Nephron progenitor cell (in vitro differentiated cells): ENCODE results near the gene CA4.
A peak's percentile ranks its signal among the peaks of the same experiment; 100 is the strongest.
"Not testable (repeated sequence)": the region's sequence is repeated elsewhere in the genome, so short reads cannot be mapped to it uniquely, and the experiment has no call there.

Experiments
- DNase-seq: peaks from one replicate; pipeline ENCODE4 v3.0.0; 2021
- H3K27ac Mint-ChIP-seq: 2 replicates; pipeline ENCODE4 v1.8.0; 2021; ENCODE audit warnings: mild to moderate bottlenecking, moderate library complexity, mixed read lengths
- H3K27me3 Mint-ChIP-seq: 2 replicates; pipeline ENCODE4 v1.8.0; 2021; ENCODE audit warnings: mild to moderate bottlenecking, low read depth, mixed read lengths; ENCODE audit not compliant: poor library complexity
- H3K36me3 Mint-ChIP-seq: 2 replicates; pipeline ENCODE4 v1.8.0; 2021; ENCODE audit warnings: low read depth, mixed read lengths
- H3K4me1 Mint-ChIP-seq: 2 replicates; pipeline ENCODE4 v1.8.0; 2021; ENCODE audit warnings: mixed read lengths
- H3K4me3 Mint-ChIP-seq: 2 replicates; pipeline ENCODE4 v1.8.0; 2021; ENCODE audit warnings: mild to moderate bottlenecking, moderate library complexity, mixed read lengths
- H3K9me3 Mint-ChIP-seq: 2 replicates; pipeline ENCODE4 v1.8.0; 2021; ENCODE audit warnings: mild to moderate bottlenecking, moderate library complexity, mixed read lengths
- TF ChIP-seq, protein P1 (sequence below): fragments of 200-600 bp; sonication (generic); IDR thresholded peaks from 2 replicates; pipeline ENCODE4 v1.5.0; 2021; ENCODE audit warnings: antibody characterized with exemption

CA4 gene

DNA sequence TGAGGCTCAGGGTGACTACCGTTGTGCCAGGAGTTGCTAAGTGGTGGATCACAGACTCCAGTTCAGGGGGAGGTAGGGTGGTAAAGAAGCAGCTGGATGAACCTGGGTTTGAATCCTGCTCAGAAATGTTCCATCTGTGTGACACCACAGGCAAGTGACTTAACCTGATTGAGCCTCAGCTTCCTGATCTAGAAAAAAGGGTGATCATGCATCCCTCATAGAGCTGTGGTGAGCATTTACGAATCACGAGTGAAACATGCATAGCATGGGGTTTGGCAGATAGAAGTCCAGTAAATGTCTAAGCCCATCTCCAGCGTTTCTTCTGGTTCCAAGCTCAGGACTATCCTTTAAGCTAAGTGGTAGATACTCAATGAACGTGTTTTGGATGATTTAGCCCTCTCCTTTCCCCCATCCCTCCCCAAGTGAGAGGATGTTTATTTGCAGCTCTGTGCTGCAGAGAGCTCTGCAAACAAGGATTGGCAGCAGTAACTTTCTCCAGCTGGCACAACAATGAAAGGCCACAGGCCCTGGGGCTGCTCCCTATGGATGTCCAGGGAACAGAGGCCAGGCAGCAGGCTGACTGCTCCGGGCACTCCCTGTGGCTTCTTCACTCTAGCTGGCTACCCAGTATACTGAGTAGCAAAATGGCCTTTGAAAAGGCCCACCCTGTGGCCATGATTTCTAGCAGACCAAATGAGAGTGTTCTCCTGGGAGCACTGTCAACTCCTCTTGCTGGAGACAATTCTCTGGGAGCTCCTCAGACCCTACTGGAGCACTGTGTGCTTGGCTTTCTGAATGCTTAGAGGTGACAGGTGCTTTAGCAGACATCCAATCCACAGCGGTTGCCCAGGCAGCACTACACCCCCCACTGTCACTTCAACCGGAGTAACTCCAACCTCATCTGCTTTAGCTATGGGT, 21.3 kb downstream of the CA4 start:
- DNase-seq, result no peak
- Mint-ChIP-seq H3K9me3 (no peaks in the 10 kb centered on the region), H3K4me3 (no peak overlapping the region), H3K27ac (no peak overlapping the region), H3K27me3 (peaks cover 9% of the 10 kb centered on the region), H3K36me3 (peaks cover 4% of the 10 kb centered on the region), H3K4me1 (peaks cover 40% of the 10 kb centered on the region)
- TF ChIP-seq, protein P1, sequence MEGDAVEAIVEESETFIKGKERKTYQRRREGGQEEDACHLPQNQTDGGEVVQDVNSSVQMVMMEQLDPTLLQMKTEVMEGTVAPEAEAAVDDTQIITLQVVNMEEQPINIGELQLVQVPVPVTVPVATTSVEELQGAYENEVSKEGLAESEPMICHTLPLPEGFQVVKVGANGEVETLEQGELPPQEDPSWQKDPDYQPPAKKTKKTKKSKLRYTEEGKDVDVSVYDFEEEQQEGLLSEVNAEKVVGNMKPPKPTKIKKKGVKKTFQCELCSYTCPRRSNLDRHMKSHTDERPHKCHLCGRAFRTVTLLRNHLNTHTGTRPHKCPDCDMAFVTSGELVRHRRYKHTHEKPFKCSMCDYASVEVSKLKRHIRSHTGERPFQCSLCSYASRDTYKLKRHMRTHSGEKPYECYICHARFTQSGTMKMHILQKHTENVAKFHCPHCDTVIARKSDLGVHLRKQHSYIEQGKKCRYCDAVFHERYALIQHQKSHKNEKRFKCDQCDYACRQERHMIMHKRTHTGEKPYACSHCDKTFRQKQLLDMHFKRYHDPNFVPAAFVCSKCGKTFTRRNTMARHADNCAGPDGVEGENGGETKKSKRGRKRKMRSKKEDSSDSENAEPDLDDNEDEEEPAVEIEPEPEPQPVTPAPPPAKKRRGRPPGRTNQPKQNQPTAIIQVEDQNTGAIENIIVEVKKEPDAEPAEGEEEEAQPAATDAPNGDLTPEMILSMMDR, result no peak

DNA sequence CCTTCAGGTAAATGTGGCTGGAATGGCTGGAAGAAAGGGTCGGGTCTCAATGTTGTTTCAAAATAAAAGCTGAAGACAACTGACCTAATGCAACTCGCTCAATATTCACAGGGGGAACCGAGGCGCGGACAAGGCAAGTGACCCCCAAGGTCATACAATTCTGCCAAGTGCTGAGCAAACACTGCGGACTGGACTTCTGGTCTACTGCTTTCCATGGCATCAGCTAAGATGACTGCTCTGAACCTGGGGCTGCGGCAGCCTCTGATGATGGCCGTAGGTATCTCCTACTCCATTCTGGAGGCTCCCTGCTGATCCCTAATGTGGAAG, 21.9 kb downstream of the CA4 start:
- H3K4me3 Mint-ChIP-seq, result no peak overlapping the region
- H3K27ac Mint-ChIP-seq, result no peak overlapping the region
- no peak for DNase-seq
- peaks cover 40% of the 10 kb centered on the region for H3K4me1 Mint-ChIP-seq
- TF ChIP-seq, protein P1, result no peak
- peaks cover 9% of the 10 kb centered on the region for H3K27me3 Mint-ChIP-seq
- H3K9me3 Mint-ChIP-seq, result no peaks in the 10 kb centered on the region
- H3K36me3 Mint-ChIP-seq, result peaks cover 10% of the 10 kb centered on the region

- Mint-ChIP-seq H3K4me3 (no peak overlapping the region), H3K27me3 (no peaks in the 10 kb centered on the region), H3K9me3 (no peaks in the 10 kb centered on the region), H3K4me1 (peaks cover 30% of the 10 kb centered on the region), H3K36me3 (peaks cover 17% of the 10 kb centered on the region), H3K27ac (peak overlapping the region; percentile 7)
- DNase-seq, result no peak
- TF ChIP-seq, protein P1, result no peak
Observed at GRCh38 chr17:60173304-60173819, 23.6 kb downstream of the CA4 start.

- H3K4me1 Mint-ChIP-seq, result peaks cover 24% of the 10 kb centered on the region
- H3K27ac Mint-ChIP-seq, result no peak overlapping the region
- peaks cover 24% of the 10 kb centered on the region for H3K36me3 Mint-ChIP-seq
Observed at GRCh38 chr17:60174035-60174434, 24.3 kb downstream of the CA4 start.

GRCh38 chr17:60174767-60175166, 25.0 kb downstream of the CA4 start:
- not testable (repeated sequence) for H3K27ac Mint-ChIP-seq, H3K27me3 Mint-ChIP-seq, H3K4me3 Mint-ChIP-seq, H3K9me3 Mint-ChIP-seq, DNase-seq
- peaks cover 21% of the 10 kb centered on the region for H3K4me1 Mint-ChIP-seq
- H3K36me3 Mint-ChIP-seq, result peaks cover 26% of the 10 kb centered on the region

More at GRCh38 chr17:60174035-60174434, 24.3 kb downstream of the CA4 start:
- Mint-ChIP-seq H3K4me3 (no peak overlapping the region), H3K27me3 (no peaks in the 10 kb centered on the region), H3K9me3 (no peaks in the 10 kb centered on the region)
- DNase-seq, result no peak
- TF ChIP-seq, protein P1, result no peak

DNA sequence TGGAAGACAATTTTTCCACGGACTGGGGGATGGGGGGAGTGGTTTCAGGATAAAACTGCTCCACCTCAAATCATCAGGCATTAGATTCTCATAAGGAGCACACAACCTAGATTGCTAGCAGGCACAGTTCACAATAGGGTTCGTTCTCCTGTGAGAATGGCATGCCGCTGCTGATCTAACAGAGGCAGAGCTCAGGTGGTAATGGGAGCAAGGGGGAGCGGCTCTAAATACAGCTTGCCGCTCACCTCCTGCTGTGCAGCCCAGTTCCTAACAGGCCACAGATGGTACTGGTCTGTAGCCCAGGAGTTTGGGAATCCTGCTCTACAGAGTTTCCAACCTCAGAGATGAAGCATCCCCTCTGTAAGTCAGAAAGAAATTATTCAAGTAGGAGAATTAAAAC, 27.0 kb downstream of the CA4 start:
- not testable (repeated sequence) for H3K4me3 Mint-ChIP-seq, H3K27me3 Mint-ChIP-seq, H3K4me1 Mint-ChIP-seq, DNase-seq, H3K9me3 Mint-ChIP-seq, H3K27ac Mint-ChIP-seq
- peaks cover 41% of the 10 kb centered on the region for H3K36me3 Mint-ChIP-seq

GRCh38 chr17:60178180-60178579, 28.4 kb downstream of the CA4 start:
- DNase-seq, H3K4me3 Mint-ChIP-seq, H3K9me3 Mint-ChIP-seq, H3K27me3 Mint-ChIP-seq, H3K27ac Mint-ChIP-seq, H3K4me1 Mint-ChIP-seq: not testable (repeated sequence)
- peaks cover 42% of the 10 kb centered on the region for H3K36me3 Mint-ChIP-seq

GRCh38 chr17:60180380-60180779, 30.6 kb downstream of the CA4 start:
- H3K4me3 Mint-ChIP-seq, H3K4me1 Mint-ChIP-seq: not testable (repeated sequence)

GRCh38 chr17:60186372-60186771, 36.6 kb downstream of the CA4 start:
- not testable (repeated sequence) for H3K4me3 Mint-ChIP-seq, H3K4me1 Mint-ChIP-seq, H3K9me3 Mint-ChIP-seq, H3K27ac Mint-ChIP-seq, DNase-seq, H3K27me3 Mint-ChIP-seq
- H3K36me3 Mint-ChIP-seq, result peaks cover 33% of the 10 kb centered on the region

More at GRCh38 chr17:60180380-60180779, 30.6 kb downstream of the CA4 start:
- not testable (repeated sequence) for DNase-seq, H3K27me3 Mint-ChIP-seq, H3K9me3 Mint-ChIP-seq
- H3K36me3 Mint-ChIP-seq, result peaks cover 49% of the 10 kb centered on the region
- H3K27ac Mint-ChIP-seq, result peak overlapping the region; percentile 14

GRCh38 chr17:60186846-60187745, 37.3 kb downstream of the CA4 start:
- not testable (repeated sequence) for H3K4me3 Mint-ChIP-seq, H3K27me3 Mint-ChIP-seq, H3K27ac Mint-ChIP-seq, H3K9me3 Mint-ChIP-seq, H3K4me1 Mint-ChIP-seq, DNase-seq
- peaks cover 31% of the 10 kb centered on the region for H3K36me3 Mint-ChIP-seq
